SU-DHL-6 (cell line): ENCODE data around the gene RNF212.

Source experiments
- EZH2phosphoT487 ChIP-seq: fragments of 200-600 bp; sonication (generic), shearing (Covaris generic); conservative IDR thresholded peaks from 2 replicates; pipeline ENCODE4 v1.6.1; 2018; ENCODE audit warnings: mild to moderate bottlenecking, antibody characterized with exemption, low read length, moderate library complexity, mixed read lengths
- TF ChIP-seq, protein P1 (sequence below): fragments of 200-600 bp; sonication (generic); IDR thresholded peaks from one replicate; pipeline ENCODE4 v1.5.1; 2017; ENCODE audit warnings: antibody characterized with exemption, mild to moderate bottlenecking, low read length, moderate library complexity; ENCODE audit not compliant: insufficient read depth, poor library complexity, severe bottlenecking

DNA sequence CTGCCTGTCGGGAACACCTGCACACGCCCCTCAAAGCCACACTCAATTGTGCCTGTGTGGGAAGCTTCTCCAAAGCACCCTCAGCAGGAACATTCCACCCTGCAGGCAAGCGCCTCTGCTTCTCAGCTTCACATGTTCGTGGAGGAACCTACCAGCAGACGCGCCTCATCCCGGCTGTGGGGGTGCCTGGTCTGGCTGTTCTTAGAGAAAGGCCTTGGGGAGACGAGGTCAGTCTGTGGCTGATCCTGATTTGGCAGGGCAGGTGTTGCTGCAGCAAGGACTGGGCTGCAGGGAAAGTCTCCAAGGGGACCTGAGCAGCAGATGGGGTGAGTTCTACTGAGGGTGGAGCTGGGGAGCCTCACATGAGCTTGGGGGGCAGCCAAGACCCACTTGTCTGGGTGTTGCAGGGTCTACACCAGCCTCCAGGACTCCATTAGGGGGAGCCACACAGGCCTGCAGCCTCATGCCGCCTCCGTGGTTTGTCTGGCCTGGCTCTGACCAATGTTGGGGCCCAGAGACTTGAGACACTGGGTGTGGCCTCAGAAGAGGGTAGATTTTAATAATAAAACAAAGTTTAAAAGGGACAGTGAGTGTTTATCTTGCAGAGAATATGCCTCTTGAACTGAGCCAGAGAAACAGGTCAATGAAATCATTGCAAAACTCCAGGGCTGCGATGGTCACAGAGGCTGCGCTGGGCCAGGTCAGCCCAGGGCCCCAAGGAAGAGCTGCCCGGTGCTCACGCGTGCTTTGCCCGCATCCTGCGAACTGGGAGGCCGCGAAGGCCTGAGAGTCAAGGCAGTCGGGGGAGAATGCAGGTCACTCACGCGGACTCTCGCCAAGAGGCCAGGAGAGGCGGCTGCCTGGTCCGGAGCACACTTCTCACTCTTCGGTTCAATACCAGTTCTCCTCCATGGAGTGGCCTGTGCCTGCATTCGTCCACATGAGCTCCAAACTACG lies 21.1 kb downstream of the RNF212 start:
- no peak for TF ChIP-seq EZH2phosphoT487
- TF ChIP-seq, protein P1, sequence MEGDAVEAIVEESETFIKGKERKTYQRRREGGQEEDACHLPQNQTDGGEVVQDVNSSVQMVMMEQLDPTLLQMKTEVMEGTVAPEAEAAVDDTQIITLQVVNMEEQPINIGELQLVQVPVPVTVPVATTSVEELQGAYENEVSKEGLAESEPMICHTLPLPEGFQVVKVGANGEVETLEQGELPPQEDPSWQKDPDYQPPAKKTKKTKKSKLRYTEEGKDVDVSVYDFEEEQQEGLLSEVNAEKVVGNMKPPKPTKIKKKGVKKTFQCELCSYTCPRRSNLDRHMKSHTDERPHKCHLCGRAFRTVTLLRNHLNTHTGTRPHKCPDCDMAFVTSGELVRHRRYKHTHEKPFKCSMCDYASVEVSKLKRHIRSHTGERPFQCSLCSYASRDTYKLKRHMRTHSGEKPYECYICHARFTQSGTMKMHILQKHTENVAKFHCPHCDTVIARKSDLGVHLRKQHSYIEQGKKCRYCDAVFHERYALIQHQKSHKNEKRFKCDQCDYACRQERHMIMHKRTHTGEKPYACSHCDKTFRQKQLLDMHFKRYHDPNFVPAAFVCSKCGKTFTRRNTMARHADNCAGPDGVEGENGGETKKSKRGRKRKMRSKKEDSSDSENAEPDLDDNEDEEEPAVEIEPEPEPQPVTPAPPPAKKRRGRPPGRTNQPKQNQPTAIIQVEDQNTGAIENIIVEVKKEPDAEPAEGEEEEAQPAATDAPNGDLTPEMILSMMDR: no peak
